ENCODE data around the gene TGFBR3.

TGFBR3 gene

GRCh38 chr1:91732291-91733107 lies 153.5 kb downstream of the TGFBR3 start:
- DNase-seq (ENCODE audit: low spot score): no peak

DNA sequence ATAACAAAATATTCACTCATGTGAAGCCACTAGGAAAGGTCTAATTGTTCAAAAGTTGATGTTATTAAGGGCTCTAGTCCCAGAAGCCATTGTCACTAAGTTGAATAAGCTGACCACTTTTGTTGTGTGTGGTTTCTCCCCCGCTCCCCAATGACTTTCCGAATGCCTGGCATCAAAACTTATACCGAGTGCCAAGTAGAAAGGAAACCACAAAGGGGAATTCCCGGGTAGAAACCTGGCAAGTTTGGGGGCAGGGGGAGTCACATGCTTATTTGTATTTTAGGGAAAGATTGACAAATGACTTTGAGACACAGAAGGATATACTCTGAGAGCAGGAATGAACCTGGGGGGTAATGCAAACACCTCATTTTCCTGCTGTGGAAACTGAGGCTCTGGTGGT lies 154.1 kb downstream of the TGFBR3 start:
- DNase-seq (ENCODE audit: low spot score): no peak

- DNase-seq (ENCODE audit: low spot score): no peak
These were observed 154.9 kb downstream of the TGFBR3 start for GRCh38 chr1:91730801-91731732.

DNA sequence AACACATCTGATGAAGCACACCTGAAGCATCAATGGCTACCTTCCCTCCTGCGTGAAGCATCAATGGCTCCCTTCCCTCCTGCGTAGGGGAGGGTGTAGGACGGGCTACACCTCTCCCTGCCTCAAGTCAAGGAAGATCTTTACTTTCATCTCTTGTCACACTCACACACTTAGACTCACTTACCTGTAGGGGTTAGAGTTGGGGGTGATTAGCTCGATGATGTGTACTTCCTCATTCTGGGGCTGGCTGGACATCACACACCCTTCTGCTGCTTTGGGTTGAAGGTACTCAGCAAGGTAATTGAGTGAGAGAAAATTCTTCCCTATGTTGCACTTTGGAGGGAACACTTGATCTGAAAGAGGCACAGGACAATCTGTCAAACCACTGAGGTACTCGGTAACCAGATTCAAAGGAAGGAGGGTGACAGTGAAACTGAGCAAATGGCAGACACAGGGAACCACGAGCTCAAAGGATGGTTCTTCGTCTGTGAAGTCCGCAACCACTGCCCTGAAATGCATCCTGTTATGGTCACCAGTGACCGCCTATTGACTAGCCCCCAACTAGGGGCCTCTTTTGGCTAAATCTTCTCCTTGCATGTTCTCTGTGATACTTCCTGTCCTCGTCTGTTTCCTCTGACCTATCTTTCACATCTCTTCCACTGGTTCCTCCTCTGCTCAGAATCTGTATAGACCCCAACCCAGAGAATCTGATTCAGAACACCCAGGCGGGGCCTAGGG lies 156.2 kb downstream of the TGFBR3 start:
- DNase-seq (ENCODE audit: low spot score): no peak

DNA sequence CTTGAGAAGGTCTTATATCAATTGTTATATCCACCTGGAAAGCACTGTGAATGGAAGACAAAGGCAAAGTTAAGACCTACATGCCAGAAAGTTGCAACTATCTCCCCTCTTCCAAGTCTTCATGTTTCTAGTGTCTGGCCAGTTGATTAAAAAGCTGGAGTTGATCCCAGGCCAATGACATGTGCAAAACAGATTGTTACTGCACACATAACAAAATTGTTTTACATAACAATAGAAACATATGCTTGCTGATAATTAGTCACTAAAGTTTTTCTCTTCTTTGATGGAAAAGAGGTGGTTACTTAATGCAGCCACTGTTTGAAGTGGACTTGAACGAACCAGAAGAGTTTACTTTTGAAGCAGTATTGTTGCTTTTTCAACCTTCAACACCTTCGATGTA lies 158.2 kb downstream of the TGFBR3 start:
- DNase-seq (ENCODE audit: low spot score): no peak

DNA sequence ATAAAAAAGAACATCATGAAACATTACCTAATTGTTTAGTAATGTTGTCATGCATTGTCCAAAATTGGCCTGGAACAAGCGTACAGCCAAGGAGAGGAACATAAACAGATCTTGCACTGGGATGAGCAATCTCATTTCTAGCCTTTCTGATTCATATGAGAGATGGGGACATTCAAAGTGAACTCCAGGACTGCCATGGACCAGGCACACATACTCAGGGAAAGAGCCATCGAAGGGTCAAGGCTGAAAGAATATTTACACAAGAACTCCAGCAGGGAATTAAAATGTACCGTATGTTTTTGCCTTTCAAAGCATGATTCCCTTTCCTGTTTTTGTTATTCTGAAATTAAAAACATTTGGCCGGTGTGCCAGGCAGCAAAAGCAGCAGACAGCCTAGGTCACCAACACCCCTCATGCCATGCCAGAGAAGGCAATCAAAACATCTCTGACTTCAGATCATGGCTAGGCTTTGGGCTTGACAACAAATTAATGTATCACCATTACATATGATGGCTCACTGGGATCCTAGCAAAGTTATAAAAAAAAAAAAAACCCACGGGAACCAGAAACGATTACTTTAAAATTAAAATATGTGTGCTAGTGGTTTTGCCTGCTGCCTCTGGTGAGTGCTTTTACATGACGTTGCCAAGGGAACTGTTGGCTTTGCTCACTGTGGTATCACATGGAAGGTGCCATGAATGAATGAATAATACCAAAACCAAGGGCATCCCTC lies 159.8 kb downstream of the TGFBR3 start:
- peak; percentile 54 for DNase-seq (ENCODE audit: low spot score)

DNA sequence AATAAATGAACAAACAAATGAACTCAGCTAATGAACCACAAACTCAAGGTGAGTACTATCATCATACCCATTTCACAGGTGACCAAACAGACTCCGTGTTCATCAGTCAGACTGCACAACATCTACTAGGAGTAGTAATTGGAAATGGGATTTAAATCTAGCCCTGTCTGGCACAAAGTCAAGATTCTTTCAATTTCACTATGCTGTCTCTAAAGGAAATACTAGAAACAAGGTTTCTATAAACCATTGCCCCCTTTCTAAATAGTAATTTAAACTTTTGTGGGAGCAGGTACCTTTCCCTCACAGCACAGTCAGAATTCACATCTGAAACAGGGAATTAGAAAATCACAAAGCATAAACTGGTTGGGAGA lies 160.3 kb downstream of the TGFBR3 start:
- DNase-seq (ENCODE audit: low spot score): no peak

- no peak for DNase-seq (ENCODE audit: low spot score)
These were observed 161.3 kb downstream of the TGFBR3 start for GRCh38 chr1:91724644-91725043.

GRCh38 chr1:91724231-91724630 lies 161.7 kb downstream of the TGFBR3 start:
- DNase-seq (ENCODE audit: low spot score): no peak

- no peak for DNase-seq (ENCODE audit: low spot score)
These were observed 165.9 kb downstream of the TGFBR3 start for GRCh38 chr1:91720044-91720443.

GRCh38 chr1:91718877-91719276 lies 167.1 kb downstream of the TGFBR3 start:
- no peak for DNase-seq (ENCODE audit: low spot score)

GRCh38 chr1:91718368-91718767 lies 167.6 kb downstream of the TGFBR3 start:
- DNase-seq (ENCODE audit: low spot score): no peak

- DNase-seq (ENCODE audit: low spot score): no peak
These were observed 168.1 kb downstream of the TGFBR3 start for GRCh38 chr1:91717839-91718238.

DNA sequence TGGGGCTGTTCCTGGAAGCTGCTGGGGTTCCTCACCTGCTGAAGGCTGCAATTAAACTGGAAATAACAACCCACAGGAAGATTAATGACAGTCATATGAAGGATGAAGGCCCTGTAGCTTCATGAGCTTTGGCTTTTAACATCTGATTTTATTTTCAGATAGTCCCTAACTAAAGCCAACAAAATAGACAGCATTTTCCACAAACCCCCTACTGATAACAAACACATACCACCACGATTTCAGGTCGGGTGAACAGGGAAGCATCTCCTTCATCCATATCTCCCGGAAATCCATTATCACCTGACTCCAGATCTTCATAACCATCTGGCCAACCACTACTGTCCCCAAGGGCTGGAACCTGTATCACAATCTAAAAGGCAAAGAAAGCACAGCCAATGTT lies 169.6 kb downstream of the TGFBR3 start:
- no peak for DNase-seq (ENCODE audit: low spot score)

GRCh38 chr1:91715416-91716000 lies 170.4 kb downstream of the TGFBR3 start:
- no peak for DNase-seq (ENCODE audit: low spot score)

DNA sequence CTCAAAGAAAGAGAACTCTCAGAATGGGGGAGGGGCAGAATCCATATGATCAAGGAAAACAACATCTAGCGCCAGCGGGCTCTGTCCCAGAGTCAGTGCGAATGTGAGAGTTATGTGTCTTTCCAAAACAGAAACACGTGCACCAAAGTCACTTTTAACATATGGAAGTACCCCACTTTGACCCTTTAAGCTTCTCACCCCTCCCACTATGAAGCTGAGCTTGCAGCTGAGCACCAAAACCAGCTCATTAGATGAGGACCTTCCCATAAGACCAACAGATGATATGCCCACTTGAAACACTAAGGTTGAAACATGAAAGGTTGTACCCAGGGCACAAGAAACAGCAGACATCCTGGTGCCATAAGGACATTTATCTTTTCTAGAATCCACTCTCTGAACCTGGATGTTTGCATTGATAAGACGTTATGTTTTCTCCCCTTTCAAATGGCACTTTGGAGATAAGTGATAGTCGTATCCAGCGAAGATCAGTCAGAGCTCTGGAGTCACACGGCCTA lies 171.0 kb downstream of the TGFBR3 start:
- DNase-seq (ENCODE audit: low spot score): no peak

DNA sequence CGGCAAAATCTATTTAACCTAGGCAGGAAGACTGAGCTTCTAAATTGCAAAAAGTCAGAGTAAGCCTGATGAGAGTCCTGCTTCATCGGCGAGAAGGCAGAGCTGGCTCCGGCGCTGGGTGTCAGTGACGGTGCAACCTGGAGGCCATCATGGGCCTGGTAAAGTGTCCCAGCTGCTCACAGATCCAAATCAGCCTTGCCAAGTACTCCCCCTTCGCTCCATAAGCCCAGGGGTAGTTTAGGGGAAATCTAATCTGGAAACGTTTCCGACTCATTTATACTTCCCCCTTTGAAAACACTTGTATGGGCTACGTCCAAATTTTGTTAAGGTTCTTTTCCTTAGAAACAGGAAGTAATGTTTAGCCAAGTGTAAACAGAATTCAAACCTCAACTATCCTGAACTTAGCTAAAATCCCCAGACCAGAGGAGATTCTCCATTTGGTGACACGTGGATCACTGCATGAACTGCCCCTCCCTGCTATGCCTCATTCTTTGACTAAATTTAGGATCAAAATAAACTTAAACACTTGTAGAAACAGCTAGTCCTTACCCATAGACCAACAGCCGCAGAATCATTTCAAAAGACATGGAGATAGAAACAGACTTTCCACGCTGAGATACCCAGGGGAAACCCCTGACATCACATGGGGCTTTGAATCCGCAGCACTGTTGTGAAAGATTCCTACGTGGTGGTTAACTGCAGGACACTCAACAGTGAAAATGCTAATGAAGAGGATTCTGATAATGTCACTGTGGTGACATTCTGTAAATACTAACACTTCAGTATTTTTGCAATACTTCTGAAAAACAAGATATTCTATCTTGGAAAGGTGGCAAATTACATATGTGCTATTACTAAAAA lies 172.7 kb downstream of the TGFBR3 start:
- no peak for DNase-seq (ENCODE audit: low spot score)

DNA sequence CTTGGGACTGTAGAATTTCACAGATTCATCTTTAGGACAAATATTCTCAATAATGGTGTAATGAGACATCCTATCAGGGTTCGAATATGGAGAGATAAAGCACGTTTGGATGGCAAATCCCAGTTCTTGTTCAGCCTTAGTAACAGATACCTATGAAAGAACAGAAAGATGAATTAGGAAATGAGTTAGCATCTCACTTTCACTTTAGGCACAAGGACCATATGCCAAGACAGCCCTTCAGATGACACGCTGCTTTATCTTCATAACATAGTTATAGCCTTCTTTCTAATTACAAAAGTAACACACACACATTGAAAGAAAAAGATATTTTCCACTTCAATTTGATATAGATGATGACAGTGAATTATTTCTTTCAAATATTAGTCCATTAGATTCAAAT lies 173.6 kb downstream of the TGFBR3 start:
- no peak for DNase-seq (ENCODE audit: low spot score)

DNA sequence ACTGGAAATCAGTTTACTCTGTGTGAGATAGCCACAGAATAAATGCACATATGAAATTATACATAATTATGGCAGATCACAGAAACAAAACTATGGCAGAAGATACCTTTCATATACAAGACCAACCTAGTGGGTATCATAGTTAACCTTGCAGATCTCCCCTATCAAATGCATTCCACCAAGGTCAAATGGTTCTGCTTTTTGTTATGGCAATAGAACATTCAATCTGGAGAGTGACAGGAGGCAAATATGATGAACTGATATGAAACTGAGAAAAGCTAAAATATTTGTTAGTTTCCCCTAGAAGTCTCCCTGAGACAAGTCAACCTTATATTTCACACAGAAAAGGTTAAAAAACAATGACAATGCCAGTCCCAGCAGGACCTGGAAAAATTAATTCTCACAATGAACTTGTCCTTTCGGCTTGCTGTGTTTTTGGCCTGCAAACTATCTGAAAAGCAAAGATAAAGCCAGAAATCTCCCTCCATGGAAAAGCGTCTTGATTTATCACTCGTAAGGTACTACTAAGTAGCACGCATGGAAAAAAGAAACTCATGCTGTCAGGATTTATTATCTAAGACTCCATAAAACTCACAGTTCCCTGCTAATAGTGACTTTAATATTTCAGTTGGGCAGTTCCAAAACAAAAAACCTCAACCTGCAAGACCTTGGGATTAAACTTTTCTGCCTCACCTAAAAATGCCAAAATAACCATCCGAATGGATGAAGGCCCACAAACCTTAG lies 174.3 kb downstream of the TGFBR3 start:
- no peak for DNase-seq (ENCODE audit: low spot score)
